Stomach (tissue), 4 donors: ENCODE data around the gene G0S2.

Source experiments
- CTCF ChIP-seq, 7 experiments: fragments of 450-650 bp in 4 of 7; fragments of 200-600 bp in 3 of 7; sonication (generic) in 3 of 7; IDR thresholded peaks; one replicate each; pipeline ENCODE4 v1.5.1; 2016 to 2019; ENCODE audit warnings: antibody characterized with exemption in 7 of 7, control low read depth in 2 of 7, mild to moderate bottlenecking in 1 of 7
- EP300 ChIP-seq: sonication (generic); formaldehyde crosslinking; IDR thresholded peaks from one replicate; pipeline ENCODE4 v1.6.1; 2017; ENCODE audit warnings: antibody characterized with exemption
- POLR2A ChIP-seq, 4 donors: fragments of 450-650 bp; IDR thresholded peaks; one replicate each; pipeline ENCODE4 v1.6.1; 2016; ENCODE audit warnings: antibody characterized with exemption in 4 of 4, control low read depth in 2 of 4, mild to moderate bottlenecking in 1 of 4, moderate library complexity in 1 of 4
- POLR2AphosphoS5 ChIP-seq, 3 donors: sonication (generic); formaldehyde crosslinking; IDR thresholded peaks; one replicate each; pipeline ENCODE4 v1.6.1; 2016; ENCODE audit warnings: antibody characterized with exemption in 3 of 3

GRCh38 chr1:209703834-209704504 is 28.8 kb downstream of the G0S2 start:
- TF ChIP-seq CTCF (IDR thresholded peaks at IDR 0.05) (no peak), POLR2A (IDR thresholded peaks at IDR 0.05) (no peak), POLR2AphosphoS5 (IDR thresholded peaks at IDR 0.05) (no peak), EP300 (no peak)
